Measurements from ENCODE around the gene SLC38A8.

The SLC38A8 gene

GRCh38 chr16:83967838-83968305, 74.7 kb downstream of the SLC38A8 start, which contains the start of gene NECAB2:
Gene NECAB2, plus strand, starts transcription at chr16:83968244. Its CDS starts 405 bp downstream, at chr16:83968649.
- DNase-seq: no peak

- no peak for DNase-seq
These were observed 75.5 kb downstream of the SLC38A8 start for GRCh38 chr16:83967091-83967490.

- no peak for DNase-seq
These were observed 76.4 kb downstream of the SLC38A8 start for GRCh38 chr16:83966153-83966696.

GRCh38 chr16:83965444-83966152, 77.0 kb downstream of the SLC38A8 start:
- DNase-seq: no peak

- DNase-seq: no peak
These were observed 77.7 kb downstream of the SLC38A8 start for GRCh38 chr16:83964684-83965443.

- no peak for DNase-seq
These were observed 79.1 kb downstream of the SLC38A8 start for GRCh38 chr16:83963277-83964119.

GRCh38 chr16:83961591-83961990, 81.0 kb downstream of the SLC38A8 start:
- no peak for DNase-seq

- no peak for DNase-seq
These were observed 81.9 kb downstream of the SLC38A8 start for GRCh38 chr16:83960521-83961249.

Data from DMS79 (cell line).